DMS79 (cell line): ENCODE data around the gene CACFD1.
A peak's percentile ranks its signal among the peaks of the same experiment; 100 is the strongest.

ENCODE experiments used
- DNase-seq: peaks from one replicate; lab custom pipeline; 2025; lab: John Stamatoyannopoulos, UW

Gene CACFD1

GRCh38 chr9:133499892-133500270 is 40.1 kb downstream of the CACFD1 start:
- DNase-seq = no peak

- DNase-seq = no peak
Measured at GRCh38 chr9:133502112-133502511, 42.3 kb downstream of the CACFD1 start.

GRCh38 chr9:133505186-133505830 is 45.5 kb downstream of the CACFD1 start:
- no peak for DNase-seq

GRCh38 chr9:133505901-133506652 is 46.3 kb downstream of the CACFD1 start:
- no peak for DNase-seq

- DNase-seq = no peak
Measured at GRCh38 chr9:133506653-133507038, 46.9 kb downstream of the CACFD1 start.

- DNase-seq = no peak
Measured at GRCh38 chr9:133507246-133507965, 47.6 kb downstream of the CACFD1 start.

GRCh38 chr9:133508046-133508445 is 48.3 kb downstream of the CACFD1 start:
- no peak for DNase-seq

- DNase-seq = peak; percentile 77
Measured at GRCh38 chr9:133509179-133510083, 49.7 kb downstream of the CACFD1 start.

GRCh38 chr9:133510926-133511505 is 51.2 kb downstream of the CACFD1 start:
- no peak for DNase-seq

- DNase-seq = no peak
Measured at GRCh38 chr9:133511607-133512006, 51.8 kb downstream of the CACFD1 start.

GRCh38 chr9:133512253-133513213 is 52.8 kb downstream of the CACFD1 start:
- no peak for DNase-seq

- DNase-seq = no peak
Measured at GRCh38 chr9:133513214-133514100, 53.7 kb downstream of the CACFD1 start.

GRCh38 chr9:133514460-133515239 is 54.9 kb downstream of the CACFD1 start:
- DNase-seq = peak; percentile 70

GRCh38 chr9:133515240-133515610 is 55.4 kb downstream of the CACFD1 start:
- DNase-seq = no peak

GRCh38 chr9:133515615-133516255 is 56.0 kb downstream of the CACFD1 start:
- DNase-seq = peak; percentile 37

GRCh38 chr9:133516256-133516960 is 56.6 kb downstream of the CACFD1 start:
- DNase-seq = no peak

- no peak for DNase-seq
Measured at GRCh38 chr9:133516961-133517350, 57.2 kb downstream of the CACFD1 start.

GRCh38 chr9:133517711-133518110 is 57.9 kb downstream of the CACFD1 start:
- DNase-seq = no peak
